ENCODE results near the gene LCE1D. TPM values are rescaled to one million over a fixed set of nuclear protein-coding genes. Genes with fewer than 3 reads are reported as not detected.

The LCE1D gene, protein sequence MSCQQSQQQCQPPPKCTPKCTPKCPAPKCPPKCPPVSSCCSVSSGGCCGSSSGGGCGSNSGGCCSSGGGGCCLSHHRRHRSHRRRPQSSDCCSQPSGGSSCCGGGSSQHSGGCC
- polyA plus RNA-seq, result 0.33 TPM in 1 of 3 replicates, not detected in the others
- polyA plus RNA-seq (2011; ENCODE audit: low read depth), result 7.3 TPM
- polyA plus RNA-seq (2011; cell fraction: cytosol; rRNA removed), result not detected in 2 replicates
- not detected in 2 replicates for polyA plus RNA-seq (2011; cell fraction: nucleus; rRNA removed)
- 0.37 and 32.0 TPM in 2 replicates for polyA plus RNA-seq (2012; ENCODE audit: low replicate concordance)
- polyA minus RNA-seq, result not detected in 3 replicates
- polyA minus RNA-seq (2011; cell fraction: cytosol; rRNA and poly(A)+ RNA removed), result not detected
- not detected in 2 replicates for polyA minus RNA-seq (2011; cell fraction: nucleus; rRNA and poly(A)+ RNA removed)

DNA sequence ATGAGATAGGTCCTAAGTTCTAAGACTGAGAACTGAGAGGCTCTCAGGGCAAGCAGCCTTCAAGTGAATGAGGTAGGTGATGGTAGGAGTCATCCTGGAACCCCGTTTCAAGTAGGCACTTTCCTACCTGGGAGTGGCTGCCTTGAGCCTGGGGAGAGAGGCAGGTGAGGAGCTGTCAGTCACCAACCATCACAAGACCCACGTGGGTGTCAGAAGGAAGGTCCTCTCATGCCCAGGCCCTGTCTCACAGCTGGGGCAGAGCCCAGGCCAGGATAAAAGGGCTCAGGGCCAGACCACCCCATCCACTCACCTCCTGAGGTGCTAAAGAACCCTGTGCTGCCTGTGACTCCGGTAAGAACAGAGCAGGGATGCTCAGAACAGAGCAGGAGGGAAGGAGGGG lies at the start of gene LCE1D:
Gene LCE1D, plus strand, starts transcription at position 301 of the 400 bp plus-strand sequence. CDS start 1,074 bp downstream, outside the sequence.
- Histone ChIP-seq H3K4me1 (ENCODE audit: control insufficient read depth, extremely low read depth, insufficient read depth, low read length) (no peaks in the 10 kb centered on the region), H3K36me3 (ENCODE audit: control insufficient read depth in 2 of 2, extremely low read depth in 1 of 2, insufficient read depth in 2 of 2, low read length in 2 of 2) (no peaks in the 10 kb centered on the region), H3K9me3 (ENCODE audit: control insufficient read depth, low read depth, low read length) (no peaks in the 10 kb centered on the region), H3K27me3 (ENCODE audit: control insufficient read depth, extremely low read depth, insufficient read depth, low read length) (no peaks in the 10 kb centered on the region), H3K9ac (ENCODE audit: control insufficient read depth, extremely low read depth, insufficient read depth, low read length) (no peak within 1 kb of the TSS), H3K4me2 (ENCODE audit: control insufficient read depth, extremely low read depth, insufficient read depth, low read depth, low read length) (no peak within 1 kb of the TSS), H4K20me1 (ENCODE audit: control insufficient read depth, extremely low read depth, insufficient read depth, low read length) (no peaks in the 10 kb centered on the region), H3K79me2 (ENCODE audit: control insufficient read depth, insufficient read depth, low read length) (no peaks in the 10 kb centered on the region), H3K9me1 (ENCODE audit: control insufficient read depth, extremely low read depth, insufficient read depth, low read length) (no peaks in the 10 kb centered on the region), H3K27ac (ENCODE audit: control insufficient read depth, insufficient read depth, low read length) (no peak within 1 kb of the TSS), H3K4me3 (ENCODE audit: control insufficient read depth in 2 of 3, extremely low read depth in 1 of 3, insufficient read depth in 2 of 3, low read depth in 1 of 3, low read length in 3 of 3) (no peak within 1 kb of the TSS), H2AFZ (ENCODE audit: control insufficient read depth, low read length) (no peak within 1 kb of the TSS)
- dilution Hi-C loops (cut with MboI; ENCODE audit: extremely low pct_ligation_motif_present, low sequenced_read_pairs), result no loop called here
- FAIRE-seq, result no peak
- no peak for DNase-seq (ENCODE audit: low read depth, low spot score)
- TF ChIP-seq, protein P1, sequence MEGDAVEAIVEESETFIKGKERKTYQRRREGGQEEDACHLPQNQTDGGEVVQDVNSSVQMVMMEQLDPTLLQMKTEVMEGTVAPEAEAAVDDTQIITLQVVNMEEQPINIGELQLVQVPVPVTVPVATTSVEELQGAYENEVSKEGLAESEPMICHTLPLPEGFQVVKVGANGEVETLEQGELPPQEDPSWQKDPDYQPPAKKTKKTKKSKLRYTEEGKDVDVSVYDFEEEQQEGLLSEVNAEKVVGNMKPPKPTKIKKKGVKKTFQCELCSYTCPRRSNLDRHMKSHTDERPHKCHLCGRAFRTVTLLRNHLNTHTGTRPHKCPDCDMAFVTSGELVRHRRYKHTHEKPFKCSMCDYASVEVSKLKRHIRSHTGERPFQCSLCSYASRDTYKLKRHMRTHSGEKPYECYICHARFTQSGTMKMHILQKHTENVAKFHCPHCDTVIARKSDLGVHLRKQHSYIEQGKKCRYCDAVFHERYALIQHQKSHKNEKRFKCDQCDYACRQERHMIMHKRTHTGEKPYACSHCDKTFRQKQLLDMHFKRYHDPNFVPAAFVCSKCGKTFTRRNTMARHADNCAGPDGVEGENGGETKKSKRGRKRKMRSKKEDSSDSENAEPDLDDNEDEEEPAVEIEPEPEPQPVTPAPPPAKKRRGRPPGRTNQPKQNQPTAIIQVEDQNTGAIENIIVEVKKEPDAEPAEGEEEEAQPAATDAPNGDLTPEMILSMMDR (optimal IDR thresholded peaks at IDR 0.05 in 1 of 3, IDR thresholded peaks at IDR 0.05 in 1 of 3, conservative IDR thresholded peaks at IDR 0.05 in 1 of 3; ENCODE audit: extremely low read depth in 1 of 3, insufficient read depth in 2 of 3, low read length in 3 of 3), result no peak
- no peak for TF ChIP-seq EZH2 (IDR thresholded peaks at IDR 0.05; ENCODE audit: low read length)

DNA sequence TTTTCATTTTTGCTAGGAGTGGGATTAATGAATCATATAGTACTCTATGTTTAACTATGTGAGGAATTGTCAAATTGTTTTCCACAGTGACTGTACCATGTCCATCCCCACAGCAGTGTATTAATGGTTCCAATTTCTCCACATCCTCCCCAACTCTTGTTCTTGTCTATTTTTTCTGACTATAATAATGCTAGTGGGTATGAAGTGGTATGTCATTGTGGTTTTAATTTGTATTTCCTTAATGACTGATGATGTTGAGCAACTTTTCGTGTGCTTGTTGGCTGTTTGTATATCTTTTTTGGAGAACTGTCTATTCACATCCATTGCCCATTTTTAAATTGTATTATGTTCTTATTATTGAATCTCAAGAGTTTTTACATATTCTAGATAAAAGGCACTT lies 48.7 kb upstream of the LCE1D start:
- dilution Hi-C loops (cut with MboI; ENCODE audit: extremely low pct_ligation_motif_present, low sequenced_read_pairs), result no loop called here
- Histone ChIP-seq H3K36me3 (ENCODE audit: control insufficient read depth in 2 of 2, extremely low read depth in 1 of 2, insufficient read depth in 2 of 2, low read length in 2 of 2) (no peaks in the 10 kb centered on the region), H3K9ac (ENCODE audit: control insufficient read depth, extremely low read depth, insufficient read depth, low read length) (no peak overlapping the region), H4K20me1 (ENCODE audit: control insufficient read depth, extremely low read depth, insufficient read depth, low read length) (no peaks in the 10 kb centered on the region), H3K27me3 (ENCODE audit: control insufficient read depth, extremely low read depth, insufficient read depth, low read length) (no peaks in the 10 kb centered on the region), H2AFZ (ENCODE audit: control insufficient read depth, low read length) (no peak overlapping the region), H3K4me3 (ENCODE audit: control insufficient read depth in 2 of 3, extremely low read depth in 1 of 3, insufficient read depth in 2 of 3, low read depth in 1 of 3, low read length in 3 of 3) (no peak overlapping the region), H3K79me2 (ENCODE audit: control insufficient read depth, insufficient read depth, low read length) (no peaks in the 10 kb centered on the region), H3K9me3 (ENCODE audit: control insufficient read depth, low read depth, low read length) (no peaks in the 10 kb centered on the region), H3K27ac (ENCODE audit: control insufficient read depth, insufficient read depth, low read length) (no peak overlapping the region), H3K9me1 (ENCODE audit: control insufficient read depth, extremely low read depth, insufficient read depth, low read length) (no peaks in the 10 kb centered on the region), H3K4me2 (ENCODE audit: control insufficient read depth, extremely low read depth, insufficient read depth, low read depth, low read length) (no peak overlapping the region), H3K4me1 (ENCODE audit: control insufficient read depth, extremely low read depth, insufficient read depth, low read length) (peaks cover 41% of the 10 kb centered on the region)
- no peak for DNase-seq (ENCODE audit: low read depth, low spot score)
- no peak for FAIRE-seq
- no peak for TF ChIP-seq EZH2 (IDR thresholded peaks at IDR 0.05; ENCODE audit: low read length)
- TF ChIP-seq, protein P1 (optimal IDR thresholded peaks at IDR 0.05 in 1 of 3, IDR thresholded peaks at IDR 0.05 in 1 of 3, conservative IDR thresholded peaks at IDR 0.05 in 1 of 3; ENCODE audit: extremely low read depth in 1 of 3, insufficient read depth in 2 of 3, low read length in 3 of 3), result no peak

All from keratinocyte (primary cell).